SU-DHL-6 (cell line): ENCODE measurements around the gene GUK1.

Experiments used
- H2AFZ ChIP-seq: fragments of 200-600 bp; sonication (generic); 2 replicates; pipeline ENCODE4 v1.6.1; 2014; ENCODE audit warnings: low read depth, mild to moderate bottlenecking, moderate library complexity, mixed read lengths, antibody characterized with exemption, low read length; ENCODE audit not compliant: severe bottlenecking
- H3F3A ChIP-seq: fragments of 200-600 bp; shearing (Covaris generic); 2 replicates; pipeline ENCODE4 v1.6.0; 2016; ENCODE audit warnings: antibody characterized with exemption, mild to moderate bottlenecking; ENCODE audit not compliant: insufficient read depth
- H3K27ac ChIP-seq: fragments of 200-600 bp; sonication (generic); 2 replicates; pipeline ENCODE4 v1.5.1; 2016; ENCODE audit warnings: low read depth, mild to moderate bottlenecking, low read length, moderate library complexity, mixed read lengths
- H3K27me3 ChIP-seq: fragments of 200-600 bp; sonication (generic), shearing (Covaris generic); 2 replicates; pipeline ENCODE4 v1.6.0; 2014; ENCODE audit warnings: mild to moderate bottlenecking, low read length
- H3K36me3 ChIP-seq: fragments of 200-600 bp; sonication (generic); 2 replicates; pipeline ENCODE4 v1.6.1; 2014; ENCODE audit warnings: mild to moderate bottlenecking, low read length, mixed read lengths
- H3K4me2 ChIP-seq: fragments of 300-600, 200-600 bp; shearing (Covaris generic), sonication (generic); 2 replicates; pipeline ENCODE4 v1.6.0; 2014; ENCODE audit warnings: low read length, low read depth, mild to moderate bottlenecking; ENCODE audit not compliant: poor library complexity, severe bottlenecking
- H3K4me3 ChIP-seq: fragments of 200-600 bp; sonication (generic); 2 replicates; pipeline ENCODE4 v1.5.1; 2014; ENCODE audit warnings: antibody characterized with exemption, low read length, mild to moderate bottlenecking, mixed read lengths; ENCODE audit not compliant: insufficient read depth, poor library complexity, severe bottlenecking
- H3K79me2 ChIP-seq: fragments of 200-600 bp; sonication (generic); 2 replicates; pipeline ENCODE4 v1.6.1; 2014; ENCODE audit warnings: mild to moderate bottlenecking, low read length, moderate library complexity; ENCODE audit not compliant: insufficient read depth
- H3K9ac ChIP-seq: fragments of 200-600 bp; sonication (generic); 2 replicates; pipeline ENCODE4 v1.7.0; 2014; ENCODE audit warnings: mild to moderate bottlenecking, low read length
- H3K9me2 ChIP-seq: fragments of 200-600 bp; sonication (generic); replicated peaks from 2 replicates; pipeline ENCODE4 v1.6.1; 2014; ENCODE audit warnings: low read length; ENCODE audit not compliant: insufficient read depth
- H3K9me3 ChIP-seq: fragments of 200-600 bp; sonication (generic); 2 replicates; pipeline ENCODE4 v1.6.1; 2014; ENCODE audit warnings: low read length, mixed read lengths; ENCODE audit not compliant: insufficient read depth
- H4K20me1 ChIP-seq: fragments of 200-600 bp; sonication (generic); 2 replicates; pipeline ENCODE4 v1.6.1; 2014; ENCODE audit warnings: low read depth, mild to moderate bottlenecking, antibody characterized with exemption, low read length, moderate library complexity, mixed read lengths
- EZH2phosphoT487 ChIP-seq: fragments of 200-600 bp; sonication (generic), shearing (Covaris generic); conservative IDR thresholded peaks from 2 replicates; pipeline ENCODE4 v1.6.1; 2018; ENCODE audit warnings: mild to moderate bottlenecking, antibody characterized with exemption, low read length, moderate library complexity, mixed read lengths
- TF ChIP-seq, protein P1 (sequence below): fragments of 200-600 bp; sonication (generic); IDR thresholded peaks from one replicate; pipeline ENCODE4 v1.5.1; 2017; ENCODE audit warnings: antibody characterized with exemption, mild to moderate bottlenecking, low read length, moderate library complexity; ENCODE audit not compliant: insufficient read depth, poor library complexity, severe bottlenecking

The GUK1 gene

DNA sequence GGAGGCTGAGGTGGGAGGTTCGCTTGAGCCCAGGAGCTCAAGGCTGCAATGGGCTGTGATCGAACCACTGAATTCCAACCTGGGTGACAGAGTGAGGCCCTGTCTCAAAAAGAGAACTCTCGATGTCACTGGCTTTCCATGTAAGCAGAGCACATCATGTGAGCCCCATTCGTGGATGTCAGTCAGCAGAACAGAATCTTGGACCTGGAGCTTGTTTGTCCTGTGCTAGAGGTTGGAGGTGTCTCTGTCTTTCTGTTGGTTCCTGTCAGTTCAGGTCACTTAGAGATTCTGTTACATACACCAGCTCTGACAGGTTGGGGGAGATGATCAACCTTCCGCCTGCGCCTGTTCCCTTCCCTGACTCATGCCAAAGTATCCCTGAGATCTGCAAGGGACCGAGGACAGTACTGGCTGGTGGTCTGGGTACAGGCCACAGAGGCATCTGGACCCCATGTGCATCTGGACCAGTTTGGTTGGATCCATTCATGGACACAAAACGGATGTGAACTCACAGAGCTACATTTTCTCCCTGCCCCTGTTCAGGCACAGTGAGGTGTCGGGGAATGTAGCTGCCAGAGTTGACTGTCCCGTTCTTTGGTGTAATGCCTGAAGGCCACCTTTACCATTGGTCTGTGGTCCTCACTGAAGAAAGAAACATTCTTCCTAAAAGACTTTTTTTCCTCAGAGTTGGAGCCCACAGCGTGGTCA, 47.6 kb upstream of the GUK1 start:
- Histone ChIP-seq H3K4me3 (no peak overlapping the region), H3K9ac (no peak overlapping the region), H3K27ac (no peak overlapping the region), H3K9me2 (no peaks in the 10 kb centered on the region), H3K9me3 (peaks cover 20% of the 10 kb centered on the region; the same call in 1 of the 2 replicates), H3K4me2 (no peak overlapping the region), H3K79me2 (peaks cover 100% of the 10 kb centered on the region), H3K27me3 (no peaks in the 10 kb centered on the region), H3K36me3 (peaks cover 37% of the 10 kb centered on the region), H3F3A (no peaks in the 10 kb centered on the region), H4K20me1 (peaks cover 30% of the 10 kb centered on the region), H2AFZ (no peak overlapping the region)
- TF ChIP-seq, protein P1, sequence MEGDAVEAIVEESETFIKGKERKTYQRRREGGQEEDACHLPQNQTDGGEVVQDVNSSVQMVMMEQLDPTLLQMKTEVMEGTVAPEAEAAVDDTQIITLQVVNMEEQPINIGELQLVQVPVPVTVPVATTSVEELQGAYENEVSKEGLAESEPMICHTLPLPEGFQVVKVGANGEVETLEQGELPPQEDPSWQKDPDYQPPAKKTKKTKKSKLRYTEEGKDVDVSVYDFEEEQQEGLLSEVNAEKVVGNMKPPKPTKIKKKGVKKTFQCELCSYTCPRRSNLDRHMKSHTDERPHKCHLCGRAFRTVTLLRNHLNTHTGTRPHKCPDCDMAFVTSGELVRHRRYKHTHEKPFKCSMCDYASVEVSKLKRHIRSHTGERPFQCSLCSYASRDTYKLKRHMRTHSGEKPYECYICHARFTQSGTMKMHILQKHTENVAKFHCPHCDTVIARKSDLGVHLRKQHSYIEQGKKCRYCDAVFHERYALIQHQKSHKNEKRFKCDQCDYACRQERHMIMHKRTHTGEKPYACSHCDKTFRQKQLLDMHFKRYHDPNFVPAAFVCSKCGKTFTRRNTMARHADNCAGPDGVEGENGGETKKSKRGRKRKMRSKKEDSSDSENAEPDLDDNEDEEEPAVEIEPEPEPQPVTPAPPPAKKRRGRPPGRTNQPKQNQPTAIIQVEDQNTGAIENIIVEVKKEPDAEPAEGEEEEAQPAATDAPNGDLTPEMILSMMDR = no peak
- no peak for TF ChIP-seq EZH2phosphoT487

DNA sequence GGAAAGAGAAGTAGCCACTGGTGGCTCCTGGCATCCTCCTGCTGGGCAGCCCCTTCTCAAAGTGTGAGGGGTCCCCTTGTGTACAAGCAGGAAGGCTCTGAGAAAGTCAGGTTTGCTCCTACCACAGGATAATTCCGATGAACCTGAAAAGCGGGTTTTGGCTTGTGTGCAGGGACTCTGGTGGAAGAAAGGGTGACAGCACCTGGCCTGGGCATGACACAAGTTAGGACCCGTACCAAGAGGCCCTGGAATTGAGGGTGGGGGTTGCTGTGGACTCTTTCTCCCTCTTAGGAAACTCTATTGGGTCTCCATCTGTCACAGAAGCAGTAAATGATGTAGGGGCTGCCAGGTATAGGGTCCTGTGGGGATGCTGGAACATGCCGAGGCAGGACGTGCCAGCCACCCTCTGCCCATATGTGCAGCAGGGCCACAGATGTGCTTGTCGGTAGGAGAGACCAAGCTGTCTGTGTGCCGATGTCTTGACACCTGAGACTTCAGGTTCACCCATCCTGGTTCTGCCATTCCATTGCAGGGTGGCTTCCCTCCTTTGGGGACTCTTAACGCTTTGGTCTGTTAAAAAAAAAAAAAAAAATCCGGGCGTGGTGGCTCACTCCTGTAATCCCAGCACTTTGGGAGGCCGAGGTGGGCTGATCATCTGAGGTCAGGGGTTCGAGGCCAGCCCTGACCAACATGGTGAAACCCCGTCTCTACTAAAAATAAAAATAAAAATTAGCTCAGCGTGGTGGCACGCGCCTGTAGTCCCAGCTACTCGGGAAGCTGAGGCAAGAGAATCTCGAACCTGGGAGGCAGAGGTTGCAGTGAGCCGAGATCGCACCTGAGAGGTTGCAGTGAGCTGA, 46.8 kb upstream of the GUK1 start:
- Histone ChIP-seq H3K36me3 (peaks cover 37% of the 10 kb centered on the region), H3K9ac (no peak overlapping the region), H3K9me2 (no peaks in the 10 kb centered on the region), H3K79me2 (peaks cover 93% of the 10 kb centered on the region), H3K9me3 (peaks cover 20% of the 10 kb centered on the region; the same call in 1 of the 2 replicates), H2AFZ (no peak overlapping the region), H3K27me3 (no peaks in the 10 kb centered on the region), H3F3A (no peaks in the 10 kb centered on the region), H3K4me2 (no peak overlapping the region), H4K20me1 (peaks cover 30% of the 10 kb centered on the region), H3K4me3 (no peak overlapping the region), H3K27ac (no peak overlapping the region)
- TF ChIP-seq, protein P1 = no peak
- no peak for TF ChIP-seq EZH2phosphoT487

GRCh38 chr1:228094432-228095016, 45.6 kb upstream of the GUK1 start:
- no peaks in the 10 kb centered on the region for H3K27me3 ChIP-seq
- H3K27ac ChIP-seq = no peak overlapping the region
- no peak for TF ChIP-seq EZH2phosphoT487
- TF ChIP-seq, protein P1 = no peak
- H3K9me3 ChIP-seq = peaks cover 20% of the 10 kb centered on the region; the same call in 1 of the 2 replicates
- H3K36me3 ChIP-seq = peaks cover 37% of the 10 kb centered on the region
- H3K4me3 ChIP-seq = no peak overlapping the region
- peaks cover 30% of the 10 kb centered on the region for H4K20me1 ChIP-seq
- no peaks in the 10 kb centered on the region for H3K9me2 ChIP-seq
- H3K79me2 ChIP-seq = peaks cover 80% of the 10 kb centered on the region
- no peak overlapping the region for H3K9ac ChIP-seq
- no peak overlapping the region for H2AFZ ChIP-seq
- H3F3A ChIP-seq = peaks cover 5% of the 10 kb centered on the region; the same call in 1 of the 2 replicates
- no peak overlapping the region for H3K4me2 ChIP-seq
